Articular chondrocyte of knee joint (primary cell): ENCODE data around the gene DYRK3. TPM values are rescaled to one million over a fixed set of nuclear protein-coding genes. Genes with fewer than 3 reads are reported as not detected.

Experiments used
- total RNA-seq: library from RNA; depleted of rRNA; stranded (reverse); fragments of >200 nt; gene quantifications from 2 replicates; pipeline ENCODE4 v1.2.3, GENCODE V29; 2012

Gene DYRK3
- total RNA-seq = 45.1 and 46.4 TPM in 2 replicates

DNA sequence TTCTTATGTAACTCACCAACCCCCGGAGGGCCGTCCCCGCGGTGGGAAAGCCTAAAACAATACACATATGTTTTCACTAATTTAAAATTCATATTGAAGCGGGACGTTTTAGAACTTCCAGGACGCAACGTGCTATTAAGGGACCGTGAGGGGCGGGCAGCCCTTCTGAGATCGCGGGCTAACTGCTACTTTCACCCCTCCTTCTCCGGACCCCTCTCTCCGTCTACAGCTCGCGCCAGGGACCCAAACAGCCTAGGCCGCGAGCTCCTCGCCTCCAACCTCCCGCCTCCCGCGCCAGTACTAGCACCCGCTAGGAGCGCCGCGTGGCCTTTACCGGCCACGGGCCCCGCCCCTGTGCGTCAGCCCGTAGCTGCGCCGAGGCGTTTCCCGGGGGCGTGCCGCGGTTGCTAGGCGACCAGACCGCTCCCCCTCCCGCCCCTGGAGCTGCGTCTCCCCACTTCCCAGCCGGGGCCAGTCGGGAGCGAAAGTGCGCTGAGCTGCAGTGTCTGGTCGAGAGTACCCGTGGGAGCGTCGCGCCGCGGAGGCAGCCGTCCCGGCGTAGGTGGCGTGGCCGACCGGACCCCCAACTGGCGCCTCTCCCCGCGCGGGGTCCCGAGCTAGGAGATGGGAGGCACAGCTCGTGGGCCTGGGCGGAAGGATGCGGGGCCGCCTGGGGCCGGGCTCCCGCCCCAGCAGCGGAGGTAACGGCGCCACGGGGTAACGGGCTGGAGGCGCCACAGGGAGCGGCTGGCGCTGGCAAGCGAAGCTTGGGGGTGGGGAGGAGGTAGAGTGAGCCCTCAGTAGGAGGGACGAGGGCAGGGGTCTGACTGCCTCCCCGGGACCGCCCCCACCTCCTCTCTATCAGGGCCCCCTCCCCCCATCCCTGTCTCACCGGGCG, at the start of gene DYRK3:
DYRK3 (plus strand) TSS at position 457 of the 898 bp plus-strand sequence; CDS start at position 625, 168 bp downstream.

GRCh38 chr1:206612129-206612876, 23.0 kb upstream of the DYRK3 start, which contains the start of gene EIF2D:
Gene EIF2D (minus strand): TSS chr1:206612465. CDS start chr1:206612342, 123 bp downstream.

DNA sequence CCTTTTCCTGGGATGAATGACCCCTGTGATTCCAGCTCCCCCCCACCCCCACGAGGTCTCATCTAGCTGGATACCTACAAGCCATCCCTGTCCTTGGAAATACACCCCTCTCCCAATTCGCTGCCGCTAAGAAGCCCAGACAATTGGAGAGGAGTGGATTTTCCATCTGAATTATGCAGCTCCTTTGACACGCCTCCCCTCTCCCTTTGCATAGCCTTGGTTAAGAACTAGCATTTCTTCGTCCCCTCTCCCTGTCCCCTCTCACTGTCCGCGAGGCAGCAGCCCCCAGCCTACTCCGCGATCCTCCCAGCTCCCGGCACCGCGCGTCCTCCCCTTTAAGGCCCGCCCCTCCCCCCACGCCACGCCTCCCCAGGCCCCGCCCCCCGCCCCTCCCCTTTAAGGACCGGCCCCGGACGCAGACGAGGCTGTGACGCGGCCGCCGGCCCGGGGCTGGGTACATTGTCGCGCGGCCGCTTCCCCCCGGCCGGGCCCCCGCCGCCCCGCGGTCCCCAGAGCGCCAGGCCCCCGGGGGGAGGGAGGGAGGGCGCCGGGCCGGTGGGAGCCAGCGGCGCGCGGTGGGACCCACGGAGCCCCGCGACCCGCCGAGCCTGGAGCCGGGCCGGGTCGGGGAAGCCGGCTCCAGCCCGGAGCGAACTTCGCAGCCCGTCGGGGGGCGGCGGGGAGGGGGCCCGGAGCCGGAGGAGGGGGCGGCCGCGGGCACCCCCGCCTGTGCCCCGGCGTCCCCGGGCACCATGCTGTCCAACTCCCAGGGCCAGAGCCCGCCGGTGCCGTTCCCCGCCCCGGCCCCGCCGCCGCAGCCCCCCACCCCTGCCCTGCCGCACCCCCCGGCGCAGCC, 49.4 kb downstream of the DYRK3 start, which contains the start of gene MAPKAPK2:
MAPKAPK2 (plus strand) TSS at position 428 of the 856 bp plus-strand sequence; CDS start at position 753, 325 bp downstream.

Other genes starting within 250 kb of the DYRK3 start
- 17.2 and 18.6 TPM in 2 replicates for gene IKBKE, start 165.1 kb upstream of the DYRK3 start, total RNA-seq
- gene RASSF5, start 128.0 kb upstream of the DYRK3 start, total RNA-seq = 2.6 and 2.9 TPM in 2 replicates
- 42.2 and 48.9 TPM in 2 replicates for gene EIF2D, start 23.1 kb upstream of the DYRK3 start, total RNA-seq
- gene MAPKAPK2, start 49.4 kb downstream of the DYRK3 start, total RNA-seq = 37.7 and 45.3 TPM in 2 replicates
- not detected in 2 replicates for gene IL19, start 135.2 kb downstream of the DYRK3 start, total RNA-seq
- 0.26 and 0.54 TPM in 2 replicates for gene IL10, start 137.0 kb downstream of the DYRK3 start, total RNA-seq
- not detected in 2 replicates for gene IL20, start 230.1 kb downstream of the DYRK3 start, total RNA-seq